Mammary epithelial cell (primary cell): ENCODE data around the gene RGS19.

Experiments
- CTCF ChIP-seq, 2 donors: IDR thresholded peaks in 1 of 2; conservative IDR thresholded peaks in 1 of 2; 2 replicates each; pipeline ENCODE4 v1.5.1; 2011 to 2012; ENCODE audit warnings: inconsistent platforms in 2 of 2, low read length in 2 of 2, mild to moderate bottlenecking in 2 of 2, control low read depth in 1 of 2, low read depth in 1 of 2; ENCODE audit not compliant: insufficient read depth in 1 of 2; ENCODE audit errors: extremely low read depth in 1 of 2
- EZH2 ChIP-seq: IDR thresholded peaks from 2 replicates; pipeline ENCODE4 v1.6.1; 2012; ENCODE audit warnings: low read length, inconsistent platforms, borderline replicate concordance

- no peak for TF ChIP-seq CTCF (conservative IDR thresholded peaks at IDR 0.05 in 1 of 2, IDR thresholded peaks at IDR 0.05 in 1 of 2; ENCODE audit: extremely low read depth in 1 of 2, insufficient read depth in 1 of 2, low read depth in 1 of 2, low read length in 2 of 2)
- no peak for TF ChIP-seq EZH2
Measured at GRCh38 chr20:64048402-64049044, 30.8 kb downstream of the RGS19 start.
